CD4-positive, alpha-beta T cell (primary cell): ENCODE data around the gene PTGER3. TPM values are rescaled to one million over a fixed set of nuclear protein-coding genes. Genes with fewer than 3 reads are reported as not detected.

Source experiments
- ATAC-seq: fragments of 200-7000 bp; cut with Tn5 transposase; one replicate; pipeline ENCODE4 v1.10.0; 2022; ENCODE audit warnings: mild to moderate bottlenecking; ENCODE audit not compliant: poor library complexity
- CTCF ChIA-PET: fragments of 350-600 bp; sonication (Branson Sonifier 250); formaldehyde crosslinking; loops from one replicate; lab custom pipeline; 2021; ENCODE audit warnings: antibody characterized with exemption, inconsistent platforms; lab: Charles Lee
- POLR2A ChIA-PET: fragments of 350-600 bp; sonication (Branson Sonifier 250); formaldehyde crosslinking; loops from one replicate; lab custom pipeline; 2021; ENCODE audit warnings: antibody characterized with exemption, inconsistent platforms; lab: Charles Lee
- DNase-seq, 14 experiments: peaks; one replicate each; pipeline ENCODE4 v3.0.0-alpha.2; 2013 to 2020; ENCODE audit warnings: mixed read lengths in 2 of 14
- H3K27ac ChIP-seq, 2 donors: one replicate each; pipeline versions ENCODE4 v1.5.1 to v1.7.0; 2013; ENCODE audit warnings: low read length in 2 of 2, low read depth in 1 of 2, mild to moderate bottlenecking in 1 of 2
- H3K27me3 ChIP-seq, 2 experiments: 1 replicate in 1 of 2; 2 replicates in 1 of 2; pipeline versions ENCODE4 v1.6.1 to v1.7.0; 2013; ENCODE audit warnings: low read length in 2 of 2, control low read depth in 1 of 2, mild to moderate bottlenecking in 1 of 2, moderate library complexity in 1 of 2; ENCODE audit not compliant: insufficient read depth in 2 of 2, control insufficient read depth in 1 of 2
- H3K36me3 ChIP-seq: one replicate; pipeline ENCODE4 v1.6.1; 2013; ENCODE audit warnings: low read length, control low read depth; ENCODE audit not compliant: insufficient read depth
- H3K4me1 ChIP-seq: one replicate; pipeline ENCODE4 v1.6.1; 2013; ENCODE audit warnings: low read length, control low read depth; ENCODE audit not compliant: insufficient read depth
- H3K4me3 ChIP-seq: one replicate; pipeline ENCODE4 v1.5.1; 2013; ENCODE audit warnings: mild to moderate bottlenecking, low read length, moderate library complexity
- H3K9me3 ChIP-seq, 2 experiments: 1 replicate in 1 of 2; 2 replicates in 1 of 2; pipeline versions ENCODE4 v1.6.1 to v1.7.0; 2013; ENCODE audit warnings: low read length in 2 of 2, mild to moderate bottlenecking in 2 of 2, control low read depth in 1 of 2, moderate library complexity in 1 of 2; ENCODE audit not compliant: control insufficient read depth in 1 of 2, insufficient read depth in 1 of 2
- H3K27ac Mint-ChIP-seq: one replicate; pipeline ENCODE4 v1.8.0; 2020; ENCODE audit warnings: mixed read lengths
- H3K27me3 Mint-ChIP-seq: one replicate; pipeline ENCODE4 v1.8.0; 2021; ENCODE audit warnings: mixed read lengths
- H3K36me3 Mint-ChIP-seq: one replicate; pipeline ENCODE4 v1.8.0; 2021; ENCODE audit warnings: low read depth, mixed read lengths
- H3K4me1 Mint-ChIP-seq: one replicate; pipeline ENCODE4 v1.8.0; 2021; ENCODE audit warnings: low read depth, mixed read lengths
- H3K4me3 Mint-ChIP-seq: one replicate; pipeline ENCODE4 v1.8.0; 2020; ENCODE audit warnings: mild to moderate bottlenecking, mixed read lengths
- H3K9me3 Mint-ChIP-seq: one replicate; pipeline ENCODE4 v1.8.0; 2020; ENCODE audit warnings: mixed read lengths
- CTCF ChIP-seq: fragments of 200-600 bp; IDR thresholded peaks from one replicate; pipeline ENCODE4 v1.8.0; 2022; ENCODE audit warnings: antibody characterized with exemption, mild to moderate bottlenecking
- intact Hi-C, 2 experiments: fragments of 100-400 bp; cut with DNase I in 1 of 2; cut with micrococcal nuclease in 1 of 2; formaldehyde crosslinking; loops; one replicate each; pipeline versions ENCODE4 v1.15.1 to v1.9.0; 2023 to 2025; cut with DNase I, micrococcal nuclease
- total RNA-seq, 174 experiments: library from RNA in 2 of 174; stranded (reverse) in 2 of 174; gene quantifications; one replicate each; pipeline ENCODE4 v1.2.3 and lab custom pipeline; 2021 to 2026

Gene PTGER3
- total RNA-seq, 2 experiments from 2014 or later: not detected

- Histone ChIP-seq H3K27ac (no peak overlapping the region), H3K36me3 (no peaks in the 10 kb centered on the region), H3K4me3 (no peak overlapping the region), H3K27me3 (no peaks in the 10 kb centered on the region), H3K9me3 (no peaks in the 10 kb centered on the region), H3K4me1 (no peaks in the 10 kb centered on the region)
- Mint-ChIP-seq H3K4me1 (no peaks in the 10 kb centered on the region), H3K4me3 (no peak overlapping the region), H3K27me3 (peaks cover 23% of the 10 kb centered on the region), H3K9me3 (no peaks in the 10 kb centered on the region), H3K27ac (no peak overlapping the region), H3K36me3 (no peaks in the 10 kb centered on the region)
- DNase-seq: no peak
- ChIA-PET CTCF (no interaction called here), POLR2A (interaction anchor here (0.6 kb wide), 1 partner anchor 53 kb away, joined by 3 read pairs; no protein-coding TSS in a partner anchor)
- TF ChIP-seq CTCF: no peak
- intact Hi-C loops: no loop called here
- no peak for ATAC-seq
Measured at GRCh38 chr1:71002709-71003475, 44.7 kb downstream of the PTGER3 start.

GRCh38 chr1:71001624-71002023 lies 46.0 kb downstream of the PTGER3 start:
- Histone ChIP-seq H3K27me3 (no peaks in the 10 kb centered on the region), H3K4me1 (no peaks in the 10 kb centered on the region), H3K4me3 (no peak overlapping the region), H3K9me3 (no peaks in the 10 kb centered on the region), H3K27ac (no peak overlapping the region), H3K36me3 (no peaks in the 10 kb centered on the region)
- intact Hi-C loops: no loop called here
- Mint-ChIP-seq H3K27me3 (peaks cover 23% of the 10 kb centered on the region), H3K27ac (no peak overlapping the region), H3K9me3 (no peaks in the 10 kb centered on the region), H3K4me1 (no peaks in the 10 kb centered on the region), H3K4me3 (no peak overlapping the region), H3K36me3 (no peaks in the 10 kb centered on the region)
- ChIA-PET POLR2A (no interaction called here), CTCF (interaction anchor here (0.8 kb wide), 1 partner anchor 14 kb away, joined by 3 read pairs; no protein-coding TSS in a partner anchor)
- TF ChIP-seq CTCF: no peak
- DNase-seq (no peak), ATAC-seq (no peak)

- no peak for TF ChIP-seq CTCF
- no peaks in the 10 kb centered on the region for H3K4me1 ChIP-seq
Measured at GRCh38 chr1:70997793-70998192, 49.8 kb downstream of the PTGER3 start.

More at GRCh38 chr1:70997793-70998192, 49.8 kb downstream of the PTGER3 start:
- Mint-ChIP-seq H3K4me1 (no peaks in the 10 kb centered on the region), H3K27ac (no peak overlapping the region), H3K9me3 (no peaks in the 10 kb centered on the region), H3K36me3 (no peaks in the 10 kb centered on the region), H3K4me3 (no peak overlapping the region), H3K27me3 (peaks cover 28% of the 10 kb centered on the region)
- no peak overlapping the region for H3K4me3 ChIP-seq
- intact Hi-C loops: no loop called here
- POLR2A ChIA-PET: no interaction called here
- no peaks in the 10 kb centered on the region for H3K27me3 ChIP-seq
- no peaks in the 10 kb centered on the region for H3K9me3 ChIP-seq
- no peak for ATAC-seq
- CTCF ChIA-PET: no interaction called here
- H3K27ac ChIP-seq: no peak overlapping the region
- DNase-seq: no peak
- H3K36me3 ChIP-seq: no peaks in the 10 kb centered on the region
